ENCODE data around the gene ZMIZ2. TPM values are rescaled to one million over a fixed set of nuclear protein-coding genes. Genes with fewer than 3 reads are reported as not detected.

Gene ZMIZ2
- total RNA-seq, 1 experiment from 2014 or later = 142 TPM

- POLR2A ChIA-PET (ENCODE audit: unreplicated experiment) = no interaction called here
- CTCF ChIA-PET = no interaction called here
- H3K27ac ChIP-seq = no peak overlapping the region
- DNase-seq = no peak
- H3K9me2 ChIP-seq (ENCODE audit: insufficient read depth) = no peaks in the 10 kb centered on the region
- no peaks in the 10 kb centered on the region for H3K9me3 ChIP-seq (ENCODE audit: insufficient read depth, low read depth)
- peaks cover 29% of the 10 kb centered on the region for H3K4me1 ChIP-seq (replicated peaks; ENCODE audit: insufficient read depth)
- H3K4me2 ChIP-seq = no peak overlapping the region
- intact Hi-C loops (cut with micrococcal nuclease; ENCODE audit: unreplicated experiment) = no loop called here
- H2AFZ ChIP-seq = no peak overlapping the region
- H3K36me3 ChIP-seq (ENCODE audit: low read depth) = no peaks in the 10 kb centered on the region
- no TSS peak for BruUV-seq (replicated peaks)
- H3K4me3 ChIP-seq = no peak overlapping the region
- no peaks in the 10 kb centered on the region for H3K79me2 ChIP-seq (ENCODE audit: low read depth)
- H3K27me3 ChIP-seq (ENCODE audit: insufficient read depth, low read depth) = no peaks in the 10 kb centered on the region
- peaks cover 27% of the 10 kb centered on the region for H3F3A ChIP-seq (ENCODE audit: insufficient read depth, low read depth)
- TF ChIP-seq CTCF (conservative IDR thresholded peaks at IDR 0.05) (no peak), EZH2 (IDR thresholded peaks at IDR 0.05; ENCODE audit: low read depth) (no peak)
- no peaks in the 10 kb centered on the region for H4K20me1 ChIP-seq (ENCODE audit: insufficient read depth)
Observed at GRCh38 chr7:44814919-44815318, 66.3 kb downstream of the ZMIZ2 start.

GRCh38 chr7:44819292-44819691 is 70.6 kb downstream of the ZMIZ2 start:
- peak overlapping the region; percentile 4 for H3K4me2 ChIP-seq
- no peak overlapping the region for H2AFZ ChIP-seq
- peaks cover 13% of the 10 kb centered on the region for H3K4me1 ChIP-seq (replicated peaks; ENCODE audit: insufficient read depth)
- no peaks in the 10 kb centered on the region for H3K9me2 ChIP-seq (ENCODE audit: insufficient read depth)
- ChIA-PET CTCF (no interaction called here), POLR2A (ENCODE audit: unreplicated experiment) (interaction anchor here (0.6 kb wide), 1 partner anchor 29 kb away, joined by 8 read pairs; the partner anchor contains the start of gene H2AZ2)
- no TSS peak for BruUV-seq (replicated peaks)
- no peaks in the 10 kb centered on the region for H3K27me3 ChIP-seq (ENCODE audit: insufficient read depth, low read depth)
- intact Hi-C loops (cut with micrococcal nuclease; ENCODE audit: unreplicated experiment) = no loop called here
- H3K9me3 ChIP-seq (ENCODE audit: insufficient read depth, low read depth) = no peaks in the 10 kb centered on the region
- peak overlapping the region; percentile 9 for H3K27ac ChIP-seq
- H3F3A ChIP-seq (ENCODE audit: insufficient read depth, low read depth) = peaks cover 23% of the 10 kb centered on the region
- DNase-seq = peak in 1 of 2 experiments; percentile 78
- H4K20me1 ChIP-seq (ENCODE audit: insufficient read depth) = no peaks in the 10 kb centered on the region
- no peaks in the 10 kb centered on the region for H3K79me2 ChIP-seq (ENCODE audit: low read depth)
- no peaks in the 10 kb centered on the region for H3K36me3 ChIP-seq (ENCODE audit: low read depth)
- no peak overlapping the region for H3K4me3 ChIP-seq
- TF ChIP-seq EZH2 (IDR thresholded peaks at IDR 0.05; ENCODE audit: low read depth) = no peak
- no peak for TF ChIP-seq CTCF (conservative IDR thresholded peaks at IDR 0.05)

Other genes starting within 250 kb of the ZMIZ2 start
- 0.28 and 0.30 TPM in 2 replicates for gene NPC1L1, start 207.5 kb upstream of the ZMIZ2 start, total RNA-seq (2021)
- gene DDX56, start 174.9 kb upstream of the ZMIZ2 start, total RNA-seq (2021) = 113 and 125 TPM in 2 replicates
- gene TMED4, start 166.6 kb upstream of the ZMIZ2 start, total RNA-seq (2021) = 134 and 161 TPM in 2 replicates
- gene OGDH, start 142.2 kb upstream of the ZMIZ2 start, total RNA-seq (2021) = 93.6 and 135 TPM in 2 replicates
- gene PPIA, start 47.8 kb downstream of the ZMIZ2 start, total RNA-seq (2021) = 2,776 and 3,599 TPM in 2 replicates
- 334 and 354 TPM in 2 replicates for gene H2AZ2, start 99.2 kb downstream of the ZMIZ2 start, total RNA-seq (2021)
- gene PURB, start 136.7 kb downstream of the ZMIZ2 start, total RNA-seq (2021) = 33.1 and 38.2 TPM in 2 replicates
- gene MYO1G, start 230.2 kb downstream of the ZMIZ2 start, total RNA-seq (2021) = 0.24 and 0.28 TPM in 2 replicates